ENCODE results near the gene KCNK5.

KCNK5 gene

GRCh38 chr6:39171489-39172376 is 57.5 kb downstream of the KCNK5 start:
- no peak for DNase-seq (ENCODE audit: low spot score)

- DNase-seq (ENCODE audit: low spot score) = no peak
Measured at GRCh38 chr6:39170860-39171259, 58.4 kb downstream of the KCNK5 start.

GRCh38 chr6:39170389-39170788 is 58.9 kb downstream of the KCNK5 start:
- no peak for DNase-seq (ENCODE audit: low spot score)

GRCh38 chr6:39169448-39170344 is 59.6 kb downstream of the KCNK5 start:
- DNase-seq (ENCODE audit: low spot score) = no peak

- DNase-seq (ENCODE audit: low spot score) = no peak
Measured at GRCh38 chr6:39167866-39168625, 61.2 kb downstream of the KCNK5 start.

- no peak for DNase-seq (ENCODE audit: low spot score)
Measured at GRCh38 chr6:39167321-39167720, 62.0 kb downstream of the KCNK5 start.

- DNase-seq (ENCODE audit: low spot score) = no peak
Measured at GRCh38 chr6:39166912-39167290, 62.4 kb downstream of the KCNK5 start.

GRCh38 chr6:39166189-39166911 is 62.9 kb downstream of the KCNK5 start:
- peak; percentile 81 for DNase-seq (ENCODE audit: low spot score)

GRCh38 chr6:39157511-39157910 is 71.8 kb downstream of the KCNK5 start:
- DNase-seq (ENCODE audit: low spot score) = no peak

- no peak for DNase-seq (ENCODE audit: low spot score)
Measured at GRCh38 chr6:39156801-39157200, 72.5 kb downstream of the KCNK5 start.

GRCh38 chr6:39154705-39155104 is 74.6 kb downstream of the KCNK5 start:
- DNase-seq (ENCODE audit: low spot score) = no peak

- DNase-seq (ENCODE audit: low spot score) = no peak
Measured at GRCh38 chr6:39153766-39154397, 75.4 kb downstream of the KCNK5 start.

- DNase-seq (ENCODE audit: low spot score) = no peak
Measured at GRCh38 chr6:39152262-39152661, 77.0 kb downstream of the KCNK5 start.

- no peak for DNase-seq (ENCODE audit: low spot score)
Measured at GRCh38 chr6:39151211-39151610, 78.1 kb downstream of the KCNK5 start.

- no peak for DNase-seq (ENCODE audit: low spot score)
Measured at GRCh38 chr6:39144481-39145173, 84.6 kb downstream of the KCNK5 start.

- no peak for DNase-seq (ENCODE audit: low spot score)
Measured at GRCh38 chr6:39143238-39143930, 85.9 kb downstream of the KCNK5 start.

GRCh38 chr6:39140556-39141167 is 88.6 kb downstream of the KCNK5 start:
- no peak for DNase-seq (ENCODE audit: low spot score)
